GM12801 (cell line): ENCODE measurements around the gene ATP2B1.

ENCODE experiments used
- TF ChIP-seq, protein P1 (sequence below): IDR thresholded peaks from one replicate; pipeline ENCODE4 v1.5.1; 2011; ENCODE audit warnings: control low read depth; ENCODE audit not compliant: insufficient read length; ENCODE audit errors: extremely low read depth

ATP2B1 gene

DNA sequence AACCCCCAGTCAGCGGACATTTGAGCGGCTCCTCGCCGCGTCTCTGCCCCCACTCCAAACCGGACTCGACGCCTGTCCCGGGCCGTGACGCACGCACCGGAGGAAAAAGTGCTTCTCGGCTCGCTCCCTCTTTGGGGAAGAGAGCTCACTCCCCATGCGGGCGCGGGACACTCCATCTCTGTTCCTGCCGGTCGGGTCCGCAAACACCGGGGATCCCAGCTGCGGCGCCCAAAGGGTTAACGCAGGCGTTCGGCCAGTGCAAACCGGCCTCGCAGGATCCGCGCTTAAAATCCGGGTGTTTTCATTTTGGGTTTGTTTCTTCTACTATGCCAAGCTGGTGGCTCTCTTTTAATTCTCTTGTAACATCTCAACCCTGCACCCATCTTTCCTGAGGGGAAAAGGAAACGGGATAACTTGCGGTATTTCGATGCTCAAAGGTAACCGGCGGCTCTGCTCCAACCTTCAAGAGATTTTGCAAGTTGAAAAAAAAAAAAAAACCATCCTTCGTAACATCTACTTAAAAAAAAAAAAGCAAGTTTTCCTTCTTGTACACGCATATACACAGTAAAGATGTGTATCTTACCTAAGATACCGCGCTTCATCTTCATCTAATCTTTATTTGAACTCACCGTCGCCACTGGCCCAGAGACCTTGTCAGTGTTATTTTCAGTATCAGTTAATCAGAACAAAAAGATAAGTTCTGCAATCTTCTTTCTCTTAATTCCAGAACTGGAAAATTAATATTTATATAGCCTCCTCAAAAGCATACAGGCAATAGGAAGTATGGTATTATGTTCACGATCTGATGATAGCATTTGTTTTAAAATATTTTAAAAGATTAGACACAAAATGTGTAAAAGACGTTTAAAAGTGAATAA, 1.6 kb upstream of the ATP2B1 start:
- TF ChIP-seq, protein P1, sequence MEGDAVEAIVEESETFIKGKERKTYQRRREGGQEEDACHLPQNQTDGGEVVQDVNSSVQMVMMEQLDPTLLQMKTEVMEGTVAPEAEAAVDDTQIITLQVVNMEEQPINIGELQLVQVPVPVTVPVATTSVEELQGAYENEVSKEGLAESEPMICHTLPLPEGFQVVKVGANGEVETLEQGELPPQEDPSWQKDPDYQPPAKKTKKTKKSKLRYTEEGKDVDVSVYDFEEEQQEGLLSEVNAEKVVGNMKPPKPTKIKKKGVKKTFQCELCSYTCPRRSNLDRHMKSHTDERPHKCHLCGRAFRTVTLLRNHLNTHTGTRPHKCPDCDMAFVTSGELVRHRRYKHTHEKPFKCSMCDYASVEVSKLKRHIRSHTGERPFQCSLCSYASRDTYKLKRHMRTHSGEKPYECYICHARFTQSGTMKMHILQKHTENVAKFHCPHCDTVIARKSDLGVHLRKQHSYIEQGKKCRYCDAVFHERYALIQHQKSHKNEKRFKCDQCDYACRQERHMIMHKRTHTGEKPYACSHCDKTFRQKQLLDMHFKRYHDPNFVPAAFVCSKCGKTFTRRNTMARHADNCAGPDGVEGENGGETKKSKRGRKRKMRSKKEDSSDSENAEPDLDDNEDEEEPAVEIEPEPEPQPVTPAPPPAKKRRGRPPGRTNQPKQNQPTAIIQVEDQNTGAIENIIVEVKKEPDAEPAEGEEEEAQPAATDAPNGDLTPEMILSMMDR = no peak

DNA sequence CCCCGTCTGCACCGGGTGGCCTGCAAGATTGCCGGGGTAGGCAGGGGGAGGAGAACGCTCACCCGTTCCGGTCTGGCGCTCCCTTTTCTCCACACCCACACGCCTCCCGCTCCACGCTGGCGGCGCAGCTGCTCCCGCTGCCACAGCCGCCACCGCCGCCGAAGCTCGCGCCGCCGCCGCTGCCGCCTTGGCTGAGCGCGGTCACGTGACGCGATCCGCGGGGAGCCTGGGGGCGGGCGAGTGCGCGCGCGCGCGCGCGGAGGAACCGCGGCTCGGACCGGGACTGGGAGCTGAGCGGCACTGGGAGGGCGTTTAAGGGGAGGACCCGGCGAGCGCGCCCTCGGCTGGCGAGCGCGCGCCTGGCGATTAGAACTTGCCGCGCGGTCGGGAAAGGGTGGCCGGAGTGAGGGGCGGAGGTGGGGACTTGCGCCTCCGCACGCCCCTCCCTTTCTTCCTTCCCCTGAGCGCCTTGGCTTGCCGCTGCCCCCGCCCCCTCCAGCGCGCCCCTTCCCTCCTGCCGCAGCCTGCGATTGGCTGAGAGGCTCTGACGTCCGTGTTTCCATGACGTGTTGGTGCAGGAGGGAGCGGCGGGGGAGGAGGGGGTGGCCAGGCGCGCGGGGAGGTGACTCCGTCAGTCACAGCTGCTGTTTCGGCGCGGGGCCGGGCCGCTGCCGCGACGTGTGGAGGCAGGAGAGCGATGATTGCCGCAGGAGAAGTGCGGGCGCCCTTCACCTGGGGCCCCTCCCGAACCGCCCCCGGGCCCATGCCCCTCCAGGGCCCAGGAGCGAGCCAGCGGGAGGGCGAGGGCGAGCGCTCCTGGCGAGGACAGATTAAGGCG, 738 bp upstream of the ATP2B1 start:
- TF ChIP-seq, protein P1 = no peak

DNA sequence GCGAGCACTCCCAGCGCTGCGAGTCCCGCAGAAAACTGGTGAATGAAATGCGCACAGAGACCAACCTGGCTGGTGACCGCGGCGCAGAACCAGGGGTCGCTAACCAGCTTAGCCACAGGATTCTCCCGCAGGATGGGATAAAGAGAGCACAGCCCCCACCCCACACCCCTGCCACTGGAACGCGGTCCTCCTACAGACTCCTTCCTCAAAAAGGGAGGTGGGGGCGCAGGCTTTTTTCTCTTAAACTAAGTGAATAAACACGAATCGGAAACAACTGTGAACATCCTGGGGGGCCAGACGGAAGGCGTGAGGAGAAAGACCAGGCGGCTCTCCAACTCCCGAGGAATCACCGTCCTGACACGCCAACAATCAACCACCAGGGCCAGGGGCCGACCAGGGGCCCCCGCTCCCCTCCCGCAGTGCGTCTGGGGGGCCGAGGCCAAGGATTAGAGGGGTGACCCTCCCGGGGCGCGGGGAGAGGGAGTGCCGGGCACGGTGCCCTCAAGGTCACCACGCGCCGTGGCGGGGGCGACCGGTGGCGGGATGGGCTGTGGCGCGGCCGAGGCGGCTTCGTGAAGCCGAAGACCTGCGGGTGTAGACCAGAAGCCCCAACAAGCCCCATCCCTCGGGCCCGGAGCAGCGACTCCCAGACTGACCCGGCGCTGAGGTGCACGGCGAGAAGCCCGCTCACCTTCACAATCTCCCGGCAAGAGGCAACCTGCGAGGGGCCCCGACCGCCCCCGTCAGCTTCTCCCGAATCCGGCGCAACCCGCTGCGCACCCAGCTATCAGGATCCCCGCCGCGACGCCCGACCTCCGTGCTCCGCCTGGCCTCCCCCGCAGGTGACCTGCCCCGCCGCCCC, 704 bp downstream of the ATP2B1 start:
- TF ChIP-seq, protein P1 = no peak

DNA sequence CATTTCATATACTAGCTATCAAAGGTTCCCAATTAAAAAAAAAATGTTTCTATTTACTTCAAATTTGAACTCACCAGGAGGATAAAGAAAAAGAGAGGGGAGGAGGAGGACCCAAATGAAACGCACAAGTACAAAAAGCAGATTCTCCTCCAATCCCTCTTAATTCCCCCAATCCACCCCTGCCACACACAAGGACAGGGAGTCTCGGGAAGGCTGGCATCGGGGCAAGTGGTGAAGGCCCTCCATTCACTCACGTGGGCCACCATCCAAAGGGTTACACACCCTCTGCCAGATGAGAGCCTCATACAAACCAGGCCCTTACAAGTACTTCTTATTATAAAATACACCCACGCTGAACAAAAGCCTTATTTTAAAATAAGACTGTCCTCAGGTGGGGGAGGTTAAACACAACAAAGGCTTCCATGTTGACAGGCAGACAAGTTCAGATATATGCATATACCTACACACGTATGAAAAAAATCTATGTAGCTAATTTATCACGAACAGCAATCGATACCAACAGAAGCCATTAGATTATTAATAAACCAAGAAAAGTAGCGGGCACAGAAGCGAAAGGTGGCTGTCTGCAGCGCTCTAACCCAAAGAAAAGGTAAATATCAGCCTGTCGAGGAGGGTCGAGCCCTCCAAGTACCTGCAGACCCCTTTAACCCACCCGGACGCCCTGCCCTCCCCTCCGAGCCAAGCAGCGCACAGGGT, 1.5 kb downstream of the ATP2B1 start:
- TF ChIP-seq, protein P1 = no peak

DNA sequence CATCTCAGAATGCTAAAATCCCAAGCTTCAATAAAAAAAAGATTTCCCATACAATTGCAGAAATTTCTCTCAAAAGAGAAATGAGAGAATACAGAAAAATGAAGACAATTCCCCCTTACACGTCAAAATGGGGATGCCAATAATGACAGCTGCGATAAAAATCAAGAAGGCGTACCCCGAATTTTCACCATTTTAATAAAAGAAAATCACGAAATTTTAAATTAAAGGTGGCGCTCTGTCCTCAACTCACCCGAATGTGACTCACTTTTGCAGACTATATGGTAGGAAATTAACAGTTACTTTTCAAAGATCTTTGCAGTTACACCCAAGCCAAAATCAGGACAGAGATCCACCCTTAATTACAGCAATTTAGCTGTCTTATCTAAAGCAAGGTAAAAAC, 2.1 kb downstream of the ATP2B1 start:
- TF ChIP-seq, protein P1 = no peak

DNA sequence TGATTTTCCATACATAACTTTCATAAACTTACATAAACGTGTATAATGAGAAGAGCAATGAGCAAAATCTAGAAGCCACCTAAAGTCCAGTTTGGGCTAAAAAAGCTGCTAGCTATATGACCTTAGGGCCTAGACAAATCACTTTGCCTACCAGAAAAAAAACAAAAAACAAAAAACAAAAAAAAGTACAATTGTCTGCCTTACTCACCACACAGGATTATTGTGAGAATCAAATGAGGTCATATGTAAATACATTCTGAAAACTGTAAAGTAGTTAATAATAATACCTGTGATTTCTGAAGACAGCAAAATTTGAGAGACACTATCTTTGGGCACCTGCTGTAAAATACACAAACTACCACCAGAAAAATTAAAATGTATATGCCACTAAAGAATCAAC, 4.2 kb downstream of the ATP2B1 start:
- TF ChIP-seq, protein P1 = no peak
